Measurements from ENCODE around the gene GSDMA.
A peak's percentile ranks its signal among the peaks of the same experiment; 100 is the strongest.

Gene GSDMA

GRCh38 chr17:39960524-39961041 is 2.2 kb upstream of the GSDMA start:
- DNase-seq (ENCODE audit: low spot score), result no peak

- no peak for DNase-seq (ENCODE audit: low spot score)
Observed at GRCh38 chr17:39963829-39964228, 1.0 kb downstream of the GSDMA start.

GRCh38 chr17:39965017-39965699 is 2.4 kb downstream of the GSDMA start:
- no peak for DNase-seq (ENCODE audit: low spot score)

DNA sequence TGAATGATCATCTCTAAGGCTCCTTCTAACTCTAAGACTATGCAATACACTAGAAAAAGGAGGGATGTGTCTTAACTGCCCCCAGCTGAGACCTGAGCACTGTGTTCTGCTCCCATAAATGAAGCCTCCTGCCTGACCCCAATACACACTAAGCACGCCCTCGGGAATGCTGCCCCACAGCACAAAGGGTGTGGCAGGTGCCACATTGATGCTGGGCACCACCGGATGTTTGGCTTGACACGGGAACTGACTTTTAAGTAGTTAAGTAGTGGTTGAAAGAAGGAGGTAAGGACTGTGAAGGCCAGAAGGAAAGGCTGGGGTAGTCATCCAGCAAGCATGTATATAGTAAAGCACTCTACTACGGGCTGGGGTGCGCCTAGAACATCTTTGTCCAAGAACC is 4.0 kb downstream of the GSDMA start:
- DNase-seq (ENCODE audit: low spot score), result no peak

DNA sequence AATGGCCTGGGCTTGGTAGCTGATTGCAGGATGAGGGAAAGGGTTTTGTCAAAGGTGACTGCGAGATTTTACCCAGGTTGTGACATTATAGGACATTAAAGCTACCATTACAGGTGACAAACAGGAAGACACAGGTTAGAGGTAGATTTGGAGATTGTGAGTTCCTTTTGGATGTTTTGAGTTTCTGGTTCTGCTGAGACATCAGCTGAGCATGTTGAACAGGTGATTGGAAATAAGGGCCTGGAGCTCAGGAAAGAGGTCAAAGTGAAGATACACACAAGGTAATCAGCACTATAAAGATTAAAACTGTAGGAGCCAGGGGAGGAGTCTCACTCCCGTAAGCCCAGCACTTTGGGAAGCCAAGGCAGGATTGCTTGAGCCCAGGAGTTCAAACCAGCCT is 6.0 kb downstream of the GSDMA start:
- DNase-seq (ENCODE audit: low spot score), result no peak

GRCh38 chr17:39969375-39969774 is 6.6 kb downstream of the GSDMA start:
- DNase-seq (ENCODE audit: low spot score), result no peak

GRCh38 chr17:39970157-39970692 is 7.4 kb downstream of the GSDMA start:
- no peak for DNase-seq (ENCODE audit: low spot score)

DNA sequence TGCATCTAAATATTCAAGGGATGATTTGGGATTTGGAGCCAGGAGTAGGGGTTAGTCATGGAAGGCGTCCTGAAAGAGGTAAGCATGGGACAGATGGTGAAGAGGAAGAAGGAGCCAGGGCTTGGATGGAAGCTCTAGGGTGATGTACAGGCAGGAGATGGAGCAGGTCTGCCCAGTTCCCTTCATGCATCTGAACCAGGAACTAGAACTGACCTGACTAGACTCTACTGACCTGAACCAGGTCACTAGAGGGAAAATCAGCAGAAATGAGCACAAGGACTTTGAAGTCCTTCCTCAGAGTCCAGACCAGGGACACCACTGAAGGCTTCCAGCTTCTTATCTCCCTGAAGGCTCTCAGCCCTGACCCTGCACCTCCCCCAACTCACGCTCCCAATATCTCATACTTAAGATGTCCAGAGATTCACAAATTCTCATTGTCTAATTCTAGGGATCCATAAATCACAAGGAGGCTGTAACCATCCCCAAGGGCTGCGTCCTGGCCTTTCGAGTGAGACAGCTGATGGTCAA is 8.3 kb downstream of the GSDMA start:
- no peak for DNase-seq (ENCODE audit: low spot score)

DNA sequence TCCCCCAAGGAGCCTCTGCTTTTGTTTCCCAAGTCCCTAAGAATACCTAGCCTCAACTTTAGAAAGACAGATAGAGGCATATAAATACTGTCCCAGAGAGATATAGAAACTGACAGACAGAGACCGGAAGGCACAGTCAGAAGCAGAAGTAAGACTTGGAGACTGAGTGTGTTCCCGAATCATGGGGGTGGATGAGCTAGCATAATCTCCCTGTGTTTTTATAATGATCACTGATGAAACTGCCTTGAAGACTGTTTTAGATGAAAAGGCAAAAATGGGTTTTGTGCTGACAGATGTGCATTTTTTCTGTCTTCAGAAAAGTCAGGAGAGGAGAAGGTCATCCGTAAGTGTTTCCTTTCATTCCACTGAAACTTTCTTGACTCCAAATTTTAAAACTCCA is 9.5 kb downstream of the GSDMA start:
- DNase-seq (ENCODE audit: low spot score), result no peak

GRCh38 chr17:39973496-39973895 is 10.7 kb downstream of the GSDMA start:
- DNase-seq (ENCODE audit: low spot score), result no peak

GRCh38 chr17:39974433-39974832 is 11.6 kb downstream of the GSDMA start:
- no peak for DNase-seq (ENCODE audit: low spot score)

GRCh38 chr17:39975801-39976200 is 13.0 kb downstream of the GSDMA start:
- DNase-seq (ENCODE audit: low spot score), result no peak

GRCh38 chr17:39979016-39979670 is 16.3 kb downstream of the GSDMA start:
- no peak for DNase-seq (ENCODE audit: low spot score)

- peak; percentile 43 for DNase-seq (ENCODE audit: low spot score)
Observed at GRCh38 chr17:39979893-39980350, 17.1 kb downstream of the GSDMA start.

- peak; percentile 100 for DNase-seq (ENCODE audit: low spot score)
Observed at GRCh38 chr17:39980351-39981206, 17.8 kb downstream of the GSDMA start, which contains the start of gene PSMD3. PSMD3 (plus strand) TSS chr17:39980807; CDS start chr17:39980971, 164 bp downstream.

- no peak for DNase-seq (ENCODE audit: low spot score)
Observed at GRCh38 chr17:39981207-39981741, 18.5 kb downstream of the GSDMA start.

DNA sequence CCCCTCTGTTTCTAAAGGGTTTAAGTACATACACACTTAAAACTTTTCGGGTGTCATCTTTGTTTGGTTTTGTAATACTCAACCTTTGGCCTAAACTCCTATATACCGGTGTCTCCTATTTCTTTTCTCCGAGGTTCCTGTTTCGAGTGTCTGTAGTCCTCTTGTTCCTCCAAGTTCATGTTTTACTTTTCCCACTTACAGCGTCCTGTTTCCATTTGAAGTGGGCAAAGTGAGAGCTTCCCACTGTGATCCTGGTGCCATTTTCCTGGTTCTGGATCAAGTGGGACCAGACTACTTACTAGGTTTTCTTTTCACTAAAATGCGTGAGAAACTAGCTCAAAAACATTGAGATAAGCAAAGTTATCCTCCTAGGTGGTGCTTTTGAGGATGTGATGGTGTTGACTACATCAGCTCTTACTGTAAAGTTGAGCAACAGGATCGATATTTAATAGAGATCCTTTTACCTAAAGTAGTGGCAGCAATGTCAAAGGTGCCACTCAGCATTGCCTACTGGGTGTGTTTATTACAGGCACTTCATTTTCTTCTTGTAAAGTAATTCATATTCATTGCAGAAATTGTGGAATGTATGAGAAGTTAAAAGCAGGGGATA is 19.1 kb downstream of the GSDMA start:
- no peak for DNase-seq (ENCODE audit: low spot score)

GRCh38 chr17:39988206-39988810 is 25.5 kb downstream of the GSDMA start:
- DNase-seq (ENCODE audit: low spot score), result no peak

DNA sequence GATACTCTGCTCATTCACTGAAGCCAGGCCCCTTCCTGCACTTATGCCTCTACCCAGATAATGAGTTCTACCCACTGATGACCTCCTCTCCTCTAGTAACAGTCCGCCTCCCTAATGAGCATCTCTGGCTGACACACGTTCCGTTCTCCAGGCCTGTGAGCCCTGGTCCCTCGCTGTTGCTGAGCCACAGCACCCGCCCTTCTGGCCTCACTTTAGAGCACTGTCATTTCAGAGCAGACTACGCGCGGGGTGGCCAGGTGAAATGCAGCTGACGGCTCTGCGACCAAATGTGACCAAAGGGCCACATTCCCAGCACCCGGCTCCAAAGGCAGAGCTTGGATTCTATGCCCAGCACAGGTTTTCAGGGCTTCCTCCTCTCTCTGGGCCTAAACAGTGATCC is 31.6 kb downstream of the GSDMA start:
- no peak for DNase-seq (ENCODE audit: low spot score)

DNA sequence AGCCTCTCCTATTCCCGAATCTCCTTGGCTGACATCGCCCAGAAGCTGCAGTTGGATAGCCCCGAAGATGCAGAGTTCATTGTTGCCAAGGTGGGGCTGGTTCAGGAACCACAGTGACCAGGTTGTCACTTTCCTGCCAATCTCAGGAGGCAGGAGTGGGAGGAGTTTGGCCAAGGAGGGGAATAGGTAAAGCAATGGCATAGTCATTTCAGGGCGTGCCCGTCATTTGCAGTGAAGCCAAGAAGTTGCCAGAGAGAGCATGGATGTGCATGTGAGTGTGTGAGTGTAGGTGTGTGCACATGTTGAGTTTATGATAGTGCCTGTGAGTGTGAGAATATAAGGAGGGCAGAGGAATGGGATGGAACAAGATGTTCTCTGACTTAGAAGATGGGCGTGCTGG is 32.6 kb downstream of the GSDMA start:
- DNase-seq (ENCODE audit: low spot score), result no peak

DNA sequence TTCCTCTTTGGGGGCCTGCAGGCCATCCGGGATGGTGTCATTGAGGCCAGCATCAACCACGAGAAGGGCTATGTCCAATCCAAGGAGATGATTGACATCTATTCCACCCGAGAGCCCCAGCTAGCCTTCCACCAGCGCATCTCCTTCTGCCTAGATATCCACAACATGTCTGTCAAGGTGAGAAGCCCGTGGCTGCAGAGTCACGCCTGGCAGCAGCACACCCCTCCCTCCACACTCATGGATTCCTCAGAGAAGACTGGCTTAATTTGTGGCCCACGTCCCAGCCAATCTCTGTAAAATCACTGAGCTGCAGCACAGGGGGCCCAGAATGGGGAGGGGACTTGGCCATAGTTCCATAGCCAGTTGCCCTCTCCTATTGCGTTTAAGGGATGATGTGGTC is 33.4 kb downstream of the GSDMA start:
- DNase-seq (ENCODE audit: low spot score), result no peak
